ENCODE results near the gene GAL3ST3.

GAL3ST3 gene

GRCh38 chr11:66052664-66052982 lies 3.7 kb upstream of the GAL3ST3 start:
- no peak for DNase-seq (ENCODE audit: low read depth)
- no peak for TF ChIP-seq CTCF (IDR thresholded peaks at IDR 0.05; ENCODE audit: control insufficient read depth, insufficient read depth, low read depth, low read length, missing control alignments)
- peak overlapping the region; percentile 79 for H3K4me3 ChIP-seq (ENCODE audit: control insufficient read depth, low read depth, low read length)

- no peak for TF ChIP-seq CTCF (IDR thresholded peaks at IDR 0.05; ENCODE audit: control insufficient read depth, insufficient read depth, low read depth, low read length, missing control alignments)
- H3K4me3 ChIP-seq (ENCODE audit: control insufficient read depth, low read depth, low read length), result peak within 1 kb of the TSS; percentile 79
Measured at GRCh38 chr11:66051766-66052663, 3.1 kb upstream of the GAL3ST3 start, which contains the start of gene SF3B2. Gene SF3B2, plus strand, starts transcription at chr11:66052364. Its CDS starts 21 bp downstream, at chr11:66052385.

GRCh38 chr11:66051371-66051765 lies 2.4 kb upstream of the GAL3ST3 start:
- no peak for TF ChIP-seq CTCF (IDR thresholded peaks at IDR 0.05; ENCODE audit: control insufficient read depth, insufficient read depth, low read depth, low read length, missing control alignments)
- H3K4me3 ChIP-seq (ENCODE audit: control insufficient read depth, low read depth, low read length), result peak overlapping the region; percentile 54

More at GRCh38 chr11:66051766-66052663, 3.1 kb upstream of the GAL3ST3 start, which contains the start of gene SF3B2:
- DNase-seq (ENCODE audit: low read depth), result peak; percentile 91

GRCh38 chr11:66050581-66051231 lies 1.7 kb upstream of the GAL3ST3 start:
- DNase-seq (ENCODE audit: low read depth), result no peak
- no peak overlapping the region for H3K4me3 ChIP-seq (ENCODE audit: control insufficient read depth, low read depth, low read length)
- no peak for TF ChIP-seq CTCF (IDR thresholded peaks at IDR 0.05; ENCODE audit: control insufficient read depth, insufficient read depth, low read depth, low read length, missing control alignments)

More at GRCh38 chr11:66051371-66051765, 2.4 kb upstream of the GAL3ST3 start:
- DNase-seq (ENCODE audit: low read depth), result no peak

GRCh38 chr11:66047541-66048365 lies 1.2 kb downstream of the GAL3ST3 start:
- H3K4me3 ChIP-seq (ENCODE audit: control insufficient read depth, low read depth, low read length), result no peak overlapping the region
- DNase-seq (ENCODE audit: low read depth), result no peak
- no peak for TF ChIP-seq CTCF (IDR thresholded peaks at IDR 0.05; ENCODE audit: control insufficient read depth, insufficient read depth, low read depth, low read length, missing control alignments)

GRCh38 chr11:66046901-66047300 lies 2.1 kb downstream of the GAL3ST3 start:
- no peak for TF ChIP-seq CTCF (IDR thresholded peaks at IDR 0.05; ENCODE audit: control insufficient read depth, insufficient read depth, low read depth, low read length, missing control alignments)
- DNase-seq (ENCODE audit: low read depth), result no peak
- no peak overlapping the region for H3K4me3 ChIP-seq (ENCODE audit: control insufficient read depth, low read depth, low read length)

Data from AG09309 (cell line).